ENCODE measurements around the gene CDAN1. TPM values are rescaled to one million over a fixed set of nuclear protein-coding genes. Genes with fewer than 3 reads are reported as not detected.

The CDAN1 gene
- total RNA-seq (2022; extraction: Qiagen RNA extraction; ENCODE audit: low read depth): 5.7 to 7.8 TPM (median 7.2 TPM) in 5 replicates

GRCh38 chr15:42736793-42737528, at the start of gene CDAN1:
Gene CDAN1, minus strand, starts transcription at chr15:42737128. Its CDS starts 26 bp downstream, at chr15:42737102.

Other genes starting within 250 kb of the CDAN1 start
- 9.9 to 14.8 TPM (median 13.9 TPM) in 5 replicates for gene ZNF106, start 246.0 kb downstream of the CDAN1 start, total RNA-seq (2022; extraction: Qiagen RNA extraction; ENCODE audit: low read depth)
- gene SNAP23, start 241.5 kb downstream of the CDAN1 start, total RNA-seq (2022; extraction: Qiagen RNA extraction; ENCODE audit: low read depth): 15.5 to 37.7 TPM (median 21.1 TPM) in 5 replicates
- 9.9 to 14.0 TPM (median 12.4 TPM) in 5 replicates for gene LRRC57, start 188.3 kb downstream of the CDAN1 start, total RNA-seq (2022; extraction: Qiagen RNA extraction; ENCODE audit: low read depth)
- gene HAUS2, start 188.3 kb downstream of the CDAN1 start, total RNA-seq (2022; extraction: Qiagen RNA extraction; ENCODE audit: low read depth): 18.6 to 22.9 TPM (median 20.9 TPM) in 5 replicates
- 1.2 to 2.0 TPM (median 1.8 TPM) in 5 replicates for gene STARD9, start 161.5 kb downstream of the CDAN1 start, total RNA-seq (2022; extraction: Qiagen RNA extraction; ENCODE audit: low read depth)
- gene TTBK2, start 183.7 kb upstream of the CDAN1 start, total RNA-seq (2022; extraction: Qiagen RNA extraction; ENCODE audit: low read depth): 1.4 to 2.7 TPM (median 2.5 TPM) in 5 replicates